ENCODE data around the gene SERPINB10. TPM values are rescaled to one million over a fixed set of nuclear protein-coding genes. Genes with fewer than 3 reads are reported as not detected.
A peak's percentile ranks its signal among the peaks of the same experiment; 100 is the strongest.

SERPINB10 gene
- total RNA-seq, 1 experiment from 2014 or later, result not detected

DNA sequence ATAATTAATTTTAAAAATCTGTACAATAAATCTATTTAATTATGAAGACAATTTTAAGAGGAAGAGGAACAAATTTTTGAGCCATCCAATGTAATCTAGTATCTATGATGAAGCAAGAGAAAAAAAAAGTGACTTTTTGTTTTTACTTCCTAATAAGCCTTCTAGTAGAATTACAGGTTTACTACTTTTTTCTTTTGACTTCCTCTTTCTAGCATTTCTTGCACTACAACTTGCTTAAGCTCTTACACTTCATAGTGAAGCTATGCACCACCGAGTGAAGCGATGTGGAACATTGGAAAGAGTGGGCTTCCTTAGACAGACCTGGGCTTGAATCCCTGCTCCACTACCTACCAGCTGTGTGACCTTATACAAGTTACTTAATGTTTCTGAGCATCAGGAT, 18.1 kb upstream of the SERPINB10 start:
- DNase-seq (no peak), ATAC-seq (no peak)
- TF ChIP-seq EZH2 (IDR thresholded peaks at IDR 0.05; ENCODE audit: low read length, unreplicated experiment) (no peak), EZH2phosphoT487 (IDR thresholded peaks at IDR 0.05; ENCODE audit: borderline replicate concordance, low read length) (no peak)
- TF ChIP-seq, protein P1, sequence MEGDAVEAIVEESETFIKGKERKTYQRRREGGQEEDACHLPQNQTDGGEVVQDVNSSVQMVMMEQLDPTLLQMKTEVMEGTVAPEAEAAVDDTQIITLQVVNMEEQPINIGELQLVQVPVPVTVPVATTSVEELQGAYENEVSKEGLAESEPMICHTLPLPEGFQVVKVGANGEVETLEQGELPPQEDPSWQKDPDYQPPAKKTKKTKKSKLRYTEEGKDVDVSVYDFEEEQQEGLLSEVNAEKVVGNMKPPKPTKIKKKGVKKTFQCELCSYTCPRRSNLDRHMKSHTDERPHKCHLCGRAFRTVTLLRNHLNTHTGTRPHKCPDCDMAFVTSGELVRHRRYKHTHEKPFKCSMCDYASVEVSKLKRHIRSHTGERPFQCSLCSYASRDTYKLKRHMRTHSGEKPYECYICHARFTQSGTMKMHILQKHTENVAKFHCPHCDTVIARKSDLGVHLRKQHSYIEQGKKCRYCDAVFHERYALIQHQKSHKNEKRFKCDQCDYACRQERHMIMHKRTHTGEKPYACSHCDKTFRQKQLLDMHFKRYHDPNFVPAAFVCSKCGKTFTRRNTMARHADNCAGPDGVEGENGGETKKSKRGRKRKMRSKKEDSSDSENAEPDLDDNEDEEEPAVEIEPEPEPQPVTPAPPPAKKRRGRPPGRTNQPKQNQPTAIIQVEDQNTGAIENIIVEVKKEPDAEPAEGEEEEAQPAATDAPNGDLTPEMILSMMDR (conservative IDR thresholded peaks at IDR 0.05; ENCODE audit: low read depth, low read length), result no peak
- Histone ChIP-seq H3K27me3 (ENCODE audit: low read length) (no peaks in the 10 kb centered on the region), H3K4me3 (ENCODE audit: low read length) (no peak overlapping the region), H3K4me1 (ENCODE audit: insufficient read depth, low read length) (peaks cover 19% of the 10 kb centered on the region), H2AFZ (ENCODE audit: low read length) (no peak overlapping the region), H3K9me3 (ENCODE audit: low read length) (no peaks in the 10 kb centered on the region), H3K9me2 (replicated peaks; ENCODE audit: low read length) (no peaks in the 10 kb centered on the region), H3K4me2 (ENCODE audit: low read length) (no peak overlapping the region), H4K20me1 (ENCODE audit: low read length) (no peaks in the 10 kb centered on the region), H3K27ac (ENCODE audit: low read length) (no peak overlapping the region), H3K36me3 (ENCODE audit: low read depth, low read length) (no peaks in the 10 kb centered on the region), H3F3A (ENCODE audit: low read length, unreplicated experiment) (no peaks in the 10 kb centered on the region), H3K9ac (ENCODE audit: low read length) (no peak overlapping the region), H3K79me2 (ENCODE audit: low read length) (no peaks in the 10 kb centered on the region)
- intact Hi-C loops (cut with micrococcal nuclease), result loop anchor here (5.0 kb wide), 1 partner anchor 48 kb away; no protein-coding TSS in a partner anchor
- no TSS peak for BruUV-seq (replicated peaks)
- ChIA-PET POLR2A (ENCODE audit: unreplicated experiment) (no interaction called here), CTCF (no interaction called here)

DNA sequence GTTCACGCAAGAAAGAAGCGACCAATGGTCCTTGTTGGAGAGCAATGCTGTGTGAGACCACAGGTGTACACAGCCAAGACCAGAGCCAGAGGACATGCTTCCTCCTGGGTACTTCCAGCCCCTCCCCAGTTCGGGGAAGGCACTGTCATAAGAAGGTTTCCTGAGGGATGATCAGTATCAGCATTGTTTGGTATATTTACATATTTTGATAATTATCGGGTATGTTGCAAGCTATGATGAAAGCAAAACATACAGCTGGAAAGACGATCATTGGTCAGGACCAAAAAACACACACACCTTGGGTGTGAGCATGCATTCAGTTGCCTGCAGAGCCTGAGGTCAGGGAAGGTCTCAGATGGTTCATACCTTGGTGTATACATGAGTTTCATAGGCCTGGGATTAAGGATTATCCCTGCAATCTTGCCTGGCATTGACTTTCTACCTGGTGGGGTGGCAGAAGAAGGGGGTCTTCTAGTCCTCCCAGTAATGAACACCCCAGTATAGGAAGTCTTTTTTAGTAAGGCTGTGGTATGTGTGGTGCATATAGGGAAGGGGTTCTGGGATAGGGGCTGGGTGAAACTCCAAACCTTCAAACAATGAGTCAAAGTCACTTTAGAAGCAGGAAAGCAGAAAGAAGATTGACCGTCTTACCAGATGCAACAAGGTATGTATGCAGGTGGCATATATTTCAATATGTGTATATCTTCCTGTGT, 17.4 kb upstream of the SERPINB10 start:
- Histone ChIP-seq H3K9ac (ENCODE audit: low read length) (no peak overlapping the region), H3K79me2 (ENCODE audit: low read length) (no peaks in the 10 kb centered on the region), H4K20me1 (ENCODE audit: low read length) (no peaks in the 10 kb centered on the region), H2AFZ (ENCODE audit: low read length) (no peak overlapping the region), H3K4me3 (ENCODE audit: low read length) (no peak overlapping the region), H3K9me2 (replicated peaks; ENCODE audit: low read length) (no peaks in the 10 kb centered on the region), H3K36me3 (ENCODE audit: low read depth, low read length) (no peaks in the 10 kb centered on the region), H3K4me2 (ENCODE audit: low read length) (no peak overlapping the region), H3K4me1 (ENCODE audit: insufficient read depth, low read length) (peaks cover 19% of the 10 kb centered on the region), H3F3A (ENCODE audit: low read length, unreplicated experiment) (no peaks in the 10 kb centered on the region), H3K27me3 (ENCODE audit: low read length) (no peaks in the 10 kb centered on the region), H3K9me3 (ENCODE audit: low read length) (no peaks in the 10 kb centered on the region), H3K27ac (ENCODE audit: low read length) (no peak overlapping the region)
- no peak for ATAC-seq
- intact Hi-C loops (cut with micrococcal nuclease), result no loop called here
- no peak for TF ChIP-seq EZH2 (IDR thresholded peaks at IDR 0.05; ENCODE audit: low read length, unreplicated experiment)
- TF ChIP-seq, protein P1 (conservative IDR thresholded peaks at IDR 0.05; ENCODE audit: low read depth, low read length), result no peak
- ChIA-PET CTCF (no interaction called here), POLR2A (ENCODE audit: unreplicated experiment) (no interaction called here)
- DNase-seq, result no peak
- BruUV-seq (replicated peaks), result no TSS peak

DNA sequence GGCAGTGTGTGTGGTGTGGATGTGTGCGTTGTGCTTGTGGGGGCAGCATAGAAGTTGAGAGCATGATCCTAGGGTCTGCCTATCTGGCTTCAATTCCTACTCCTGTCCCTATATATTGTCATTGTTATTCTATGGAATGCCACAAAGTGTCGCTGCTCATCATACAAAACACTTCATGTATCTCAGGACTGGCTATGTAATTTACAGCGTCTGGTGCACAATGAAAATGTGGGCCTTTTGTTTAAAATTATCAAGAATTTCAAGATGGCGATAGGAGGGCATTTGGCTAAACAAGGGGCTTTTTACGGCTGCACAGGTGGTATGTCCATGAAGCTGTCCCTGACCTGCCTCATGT, 16.8 kb upstream of the SERPINB10 start:
- H4K20me1 ChIP-seq (ENCODE audit: low read length), result no peaks in the 10 kb centered on the region
- H3K4me1 ChIP-seq (ENCODE audit: insufficient read depth, low read length), result peaks cover 19% of the 10 kb centered on the region
- no peak overlapping the region for H3K27ac ChIP-seq (ENCODE audit: low read length)
- H3K36me3 ChIP-seq (ENCODE audit: low read depth, low read length), result no peaks in the 10 kb centered on the region
- ChIA-PET POLR2A (ENCODE audit: unreplicated experiment) (no interaction called here), CTCF (no interaction called here)
- H3K27me3 ChIP-seq (ENCODE audit: low read length), result no peaks in the 10 kb centered on the region
- DNase-seq (peak; percentile 20), ATAC-seq (no peak)
- TF ChIP-seq, protein P1 (conservative IDR thresholded peaks at IDR 0.05; ENCODE audit: low read depth, low read length), result peak; percentile 33; the same call in 1 of the 2 replicates
- no peak for TF ChIP-seq EZH2 (IDR thresholded peaks at IDR 0.05; ENCODE audit: low read length, unreplicated experiment)
- H3K4me2 ChIP-seq (ENCODE audit: low read length), result no peak overlapping the region
- no peaks in the 10 kb centered on the region for H3K9me2 ChIP-seq (replicated peaks; ENCODE audit: low read length)
- no TSS peak for BruUV-seq (replicated peaks)
- no peak overlapping the region for H3K9ac ChIP-seq (ENCODE audit: low read length)
- H3K79me2 ChIP-seq (ENCODE audit: low read length), result no peaks in the 10 kb centered on the region
- no peaks in the 10 kb centered on the region for H3K9me3 ChIP-seq (ENCODE audit: low read length)
- no peak overlapping the region for H3K4me3 ChIP-seq (ENCODE audit: low read length)
- no peaks in the 10 kb centered on the region for H3F3A ChIP-seq (ENCODE audit: low read length, unreplicated experiment)
- intact Hi-C loops (cut with micrococcal nuclease), result no loop called here
- no peak overlapping the region for H2AFZ ChIP-seq (ENCODE audit: low read length)
